NCI-H2227 (cell line): ENCODE results near the gene SYT3.
"Not testable (repeated sequence)": the region's sequence is repeated elsewhere in the genome, so short reads cannot be mapped to it uniquely, and the experiment has no call there.

Experiments used
- DNase-seq: peaks from one replicate; lab custom pipeline; 2025; ENCODE audit not compliant: unreplicated experiment; lab: John Stamatoyannopoulos, UW

The SYT3 gene

DNA sequence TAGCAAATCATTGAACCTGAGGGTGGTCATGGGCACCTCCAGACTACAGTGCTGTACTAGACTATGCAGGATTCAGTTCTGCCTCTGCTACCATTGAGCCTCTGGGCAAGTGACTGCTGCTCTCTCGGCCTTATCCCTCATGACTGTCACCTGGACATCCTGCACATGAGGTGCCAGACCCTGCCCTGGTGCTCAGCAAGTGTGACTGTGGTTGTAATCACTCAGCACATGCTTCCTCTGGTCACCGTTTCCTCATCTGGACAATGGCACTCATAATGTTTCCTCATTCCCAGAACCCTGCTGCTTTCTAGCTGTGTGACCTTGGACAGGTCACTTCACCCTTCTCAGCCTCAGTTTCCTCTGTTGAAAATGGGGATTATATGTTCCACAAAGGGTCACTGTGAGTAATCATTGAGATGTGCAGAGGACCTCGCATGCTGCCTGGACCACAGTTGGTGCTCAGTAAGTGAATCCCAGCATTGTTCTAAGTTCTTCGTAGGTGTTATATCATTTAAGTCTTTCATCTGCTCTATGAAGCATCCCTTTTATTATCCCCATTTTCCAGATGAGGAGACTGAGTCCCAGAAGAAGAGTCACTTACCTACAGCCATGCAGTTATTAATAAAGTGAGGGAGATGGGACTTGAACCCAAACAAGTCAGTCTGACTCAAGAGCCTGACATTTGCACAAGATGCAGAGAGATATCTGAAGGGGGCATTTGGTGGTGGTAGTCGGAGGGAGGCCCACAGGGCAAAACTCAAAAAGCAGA, 3.2 kb downstream of the SYT3 start:
- DNase-seq = no peak

DNA sequence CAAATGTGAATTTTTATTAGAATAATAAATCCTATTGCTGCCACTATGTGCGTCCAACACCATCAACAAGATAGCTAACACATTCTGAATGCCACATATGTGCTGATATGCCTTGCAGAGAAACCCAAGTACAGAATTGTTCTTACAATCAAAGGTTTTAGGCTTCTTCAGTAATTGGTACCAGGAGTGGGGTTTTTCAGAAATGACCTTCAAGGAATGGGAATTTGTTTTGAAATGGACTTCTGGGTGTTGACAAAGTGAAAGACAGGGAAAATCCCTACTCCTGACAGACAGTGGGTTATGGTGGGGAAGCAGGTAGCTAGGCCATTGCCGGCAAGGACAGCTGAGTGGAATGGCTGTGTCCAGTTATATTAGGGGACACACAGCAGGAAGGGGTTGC, 5.7 kb downstream of the SYT3 start:
- DNase-seq = no peak

DNA sequence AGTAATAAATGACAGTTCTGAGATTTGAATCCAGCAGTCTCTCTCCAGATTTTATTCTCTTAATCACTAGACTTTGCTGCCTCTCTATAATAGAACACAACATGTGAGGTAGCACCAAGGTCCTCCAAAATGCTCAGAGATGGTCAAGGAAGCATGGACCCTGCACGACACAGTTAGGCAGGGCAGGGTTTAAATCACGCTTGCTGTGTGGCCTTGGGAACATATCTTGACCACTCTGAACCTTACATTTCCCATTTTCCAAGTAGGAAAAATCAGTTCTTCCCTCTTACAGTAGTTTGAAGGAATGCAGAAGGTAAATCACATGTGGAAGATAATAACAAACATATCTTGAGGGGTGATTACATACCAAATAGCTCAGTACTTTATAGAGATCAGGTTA, 6.3 kb downstream of the SYT3 start:
- DNase-seq = no peak

- DNase-seq = no peak
Observed at GRCh38 chr19:50632151-50632835, 7.4 kb downstream of the SYT3 start.

GRCh38 chr19:50629801-50630200, 9.9 kb downstream of the SYT3 start:
- no peak for DNase-seq

DNA sequence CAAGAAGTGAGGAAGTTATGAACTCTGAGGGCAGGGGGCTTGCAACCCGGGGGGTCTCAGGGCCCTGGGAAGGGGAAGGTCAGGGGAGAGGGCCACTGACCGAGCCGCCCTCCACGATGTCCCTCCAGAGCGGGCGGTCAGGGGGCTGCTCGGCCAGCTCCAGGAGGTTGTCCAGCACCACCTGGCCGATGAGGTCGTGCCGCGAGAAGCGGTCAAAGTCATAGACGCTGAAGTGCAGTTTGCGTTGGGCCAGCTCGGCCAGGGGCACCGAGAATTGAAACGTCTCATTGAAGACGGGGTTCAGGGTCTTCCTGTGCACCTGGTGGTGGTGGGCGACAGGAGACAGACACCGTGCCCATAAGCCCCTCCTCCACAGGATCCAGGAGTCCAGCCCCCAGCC, 10.5 kb downstream of the SYT3 start:
- DNase-seq = no peak

DNA sequence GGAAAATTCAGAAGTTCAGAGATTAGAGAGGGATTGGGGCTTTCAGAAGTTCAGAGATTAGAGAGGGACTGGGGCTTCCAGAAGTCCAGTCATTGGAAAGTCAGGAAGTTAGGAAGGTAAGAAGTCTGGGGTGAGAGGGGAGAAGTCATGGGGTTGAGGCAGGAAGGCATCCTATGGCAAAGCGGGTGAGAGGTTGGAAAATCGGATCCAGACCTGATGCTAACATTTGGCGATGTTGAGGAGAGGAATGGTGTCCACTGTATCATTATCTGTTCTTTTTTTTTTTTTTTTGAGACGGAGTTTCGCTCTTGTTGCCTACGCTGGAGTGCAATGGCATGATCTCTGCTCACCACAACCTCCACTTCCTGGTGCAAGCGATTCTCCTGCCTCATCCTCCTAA, 11.1 kb downstream of the SYT3 start:
- DNase-seq = no peak

DNA sequence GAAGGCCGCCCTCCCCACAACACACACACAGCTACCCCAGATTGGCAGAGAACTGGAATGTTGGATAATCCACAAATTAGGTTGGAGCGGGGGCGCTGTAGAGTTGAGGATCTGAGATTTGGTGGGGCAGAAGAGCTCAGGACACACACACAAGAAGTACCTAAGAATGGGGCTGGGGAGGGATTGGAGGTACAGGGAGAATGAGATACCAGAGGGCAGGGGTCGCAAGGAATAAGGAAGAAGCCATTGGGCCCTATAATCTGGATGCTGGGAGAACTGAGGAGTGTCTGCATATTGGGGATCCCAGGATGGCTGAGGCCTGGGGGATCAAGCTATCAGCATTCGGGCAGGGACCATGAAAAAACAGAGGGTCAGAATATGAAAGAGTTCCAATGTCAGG, 11.5 kb downstream of the SYT3 start:
- no peak for DNase-seq

- no peak for DNase-seq
Observed at GRCh38 chr19:50626795-50627194, 12.9 kb downstream of the SYT3 start.

GRCh38 chr19:50626011-50626410, 13.7 kb downstream of the SYT3 start:
- DNase-seq = no peak

- DNase-seq = no peak
Observed at GRCh38 chr19:50624949-50625600, 14.6 kb downstream of the SYT3 start.

DNA sequence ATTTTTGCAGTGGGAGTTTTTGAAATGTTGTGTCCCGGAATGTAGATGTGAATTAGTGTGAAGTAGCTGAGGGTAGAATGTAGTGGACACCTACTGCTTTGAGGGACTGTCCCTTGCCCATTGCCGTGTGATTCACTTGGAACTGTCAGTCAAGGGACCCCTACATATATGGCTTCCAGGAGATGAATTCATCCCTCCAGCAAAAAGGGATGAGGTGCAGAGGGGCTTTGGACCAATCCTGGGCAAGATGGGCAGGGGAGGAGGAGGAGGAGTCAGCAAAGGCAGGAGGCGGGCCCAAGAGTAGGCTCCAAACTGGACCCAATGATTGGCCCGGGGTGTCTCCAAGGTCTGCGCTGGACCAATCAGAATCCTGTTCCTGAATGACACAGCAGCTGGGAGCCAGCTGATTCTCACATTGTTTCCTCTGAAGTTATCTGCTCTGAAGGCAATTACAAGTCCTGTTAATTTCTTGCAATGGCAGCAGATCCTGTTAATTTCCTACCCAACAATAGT, 19.2 kb downstream of the SYT3 start:
- DNase-seq = not testable (repeated sequence)

DNA sequence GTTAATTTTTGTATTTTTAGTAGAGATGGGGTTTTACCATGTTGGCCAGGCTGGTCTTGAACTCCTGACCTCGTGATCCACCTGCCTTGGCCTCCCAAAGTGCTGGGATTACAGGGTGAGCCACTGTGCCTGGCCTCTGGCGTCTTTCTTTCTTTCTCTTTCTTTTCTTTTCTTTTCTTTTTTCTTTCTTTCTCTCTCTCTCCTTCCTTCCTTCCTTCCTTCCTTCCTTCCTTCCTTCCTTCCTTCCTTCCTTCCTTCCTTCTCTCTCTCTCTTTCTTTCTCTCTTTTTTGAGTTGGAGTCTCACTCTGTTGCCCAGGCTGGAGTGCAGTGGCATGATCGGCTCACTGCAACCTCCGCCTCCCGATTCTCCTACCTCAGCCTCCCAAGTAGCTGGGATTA, 20.5 kb downstream of the SYT3 start:
- not testable (repeated sequence) for DNase-seq

DNA sequence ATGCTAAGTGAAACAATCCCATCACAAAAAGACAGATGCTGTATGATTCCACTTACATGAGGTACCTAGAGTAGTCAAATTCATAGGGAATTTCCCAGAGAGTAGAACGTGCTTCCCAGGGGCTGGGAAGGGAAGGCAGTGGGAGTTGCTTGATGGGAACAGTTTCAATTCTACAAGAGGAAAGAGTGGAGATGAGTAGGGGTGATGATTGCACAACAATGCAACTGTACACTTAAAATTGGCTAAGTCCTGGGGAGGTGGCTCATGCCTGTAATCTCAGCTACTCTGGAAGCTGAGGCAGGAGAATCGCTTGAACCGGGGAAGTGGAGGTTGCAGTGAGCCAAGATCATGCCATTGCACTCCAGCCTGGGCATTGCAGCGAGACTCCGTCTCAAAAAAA, 21.3 kb downstream of the SYT3 start:
- not testable (repeated sequence) for DNase-seq

DNA sequence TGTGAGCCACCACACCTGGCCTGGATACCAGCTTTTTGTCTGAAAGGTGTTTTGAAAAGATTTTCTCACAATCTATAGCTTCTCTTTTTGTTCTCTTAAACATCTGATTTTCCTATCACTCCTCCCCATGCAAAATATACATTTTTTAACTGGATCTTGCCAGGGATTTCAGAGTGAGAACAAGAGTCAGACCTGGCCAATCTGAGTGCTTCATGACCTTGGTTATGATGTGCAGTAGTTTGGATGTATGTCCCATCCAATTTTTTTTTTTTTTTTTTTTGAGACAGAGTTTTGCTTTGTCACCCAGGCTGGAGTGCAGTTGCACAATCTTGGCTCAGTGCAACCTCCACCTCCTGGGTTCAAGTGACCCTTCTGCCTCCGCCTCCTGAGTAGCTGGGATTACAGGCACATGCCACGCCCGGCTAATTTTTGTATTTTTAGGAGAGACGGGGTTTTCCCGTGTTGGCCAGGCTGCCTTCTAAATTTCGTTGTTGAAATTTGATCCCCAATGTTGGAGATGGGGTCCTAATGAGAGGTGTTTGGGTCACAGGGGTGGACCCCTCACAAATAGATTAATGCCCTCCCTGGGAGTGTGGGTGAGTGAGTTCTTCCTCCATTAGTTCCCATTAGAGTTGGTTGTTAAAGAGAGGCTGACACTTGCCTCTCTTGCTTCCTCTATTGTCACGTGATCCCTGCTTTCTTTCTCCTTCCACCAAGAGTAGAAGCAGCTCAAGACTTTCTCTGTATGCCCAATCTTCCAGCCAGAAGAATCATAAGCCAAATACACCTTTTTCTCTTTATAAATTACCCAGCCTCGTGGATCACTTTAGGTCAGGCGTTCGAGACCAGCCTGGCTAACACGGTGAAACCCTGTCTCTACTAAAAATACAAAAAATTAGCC, 26.9 kb downstream of the SYT3 start:
- not testable (repeated sequence) for DNase-seq

- DNase-seq = peak; percentile 97
Observed at GRCh38 chr19:50607874-50608785, 31.6 kb downstream of the SYT3 start.

DNA sequence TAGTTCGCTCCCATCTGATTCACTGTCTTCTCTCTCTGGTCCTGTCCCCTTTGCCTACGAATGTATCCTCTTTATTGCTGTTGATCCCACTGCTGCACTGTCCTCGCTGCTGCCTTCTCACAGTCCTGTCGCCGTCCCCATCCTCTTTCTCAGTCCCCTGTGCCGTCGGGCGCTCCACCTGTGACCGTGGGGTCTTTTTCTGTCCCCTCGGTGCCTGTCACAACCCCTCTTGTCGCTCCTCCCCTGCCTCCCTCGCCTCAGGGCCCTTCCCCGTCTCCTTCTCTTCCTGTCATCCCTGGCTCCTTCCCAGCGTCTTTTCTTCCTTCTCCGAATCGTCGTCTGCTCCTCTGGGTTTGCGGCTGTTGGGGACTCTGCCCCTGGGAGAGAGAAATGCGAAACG, 32.3 kb downstream of the SYT3 start:
- DNase-seq = no peak

DNA sequence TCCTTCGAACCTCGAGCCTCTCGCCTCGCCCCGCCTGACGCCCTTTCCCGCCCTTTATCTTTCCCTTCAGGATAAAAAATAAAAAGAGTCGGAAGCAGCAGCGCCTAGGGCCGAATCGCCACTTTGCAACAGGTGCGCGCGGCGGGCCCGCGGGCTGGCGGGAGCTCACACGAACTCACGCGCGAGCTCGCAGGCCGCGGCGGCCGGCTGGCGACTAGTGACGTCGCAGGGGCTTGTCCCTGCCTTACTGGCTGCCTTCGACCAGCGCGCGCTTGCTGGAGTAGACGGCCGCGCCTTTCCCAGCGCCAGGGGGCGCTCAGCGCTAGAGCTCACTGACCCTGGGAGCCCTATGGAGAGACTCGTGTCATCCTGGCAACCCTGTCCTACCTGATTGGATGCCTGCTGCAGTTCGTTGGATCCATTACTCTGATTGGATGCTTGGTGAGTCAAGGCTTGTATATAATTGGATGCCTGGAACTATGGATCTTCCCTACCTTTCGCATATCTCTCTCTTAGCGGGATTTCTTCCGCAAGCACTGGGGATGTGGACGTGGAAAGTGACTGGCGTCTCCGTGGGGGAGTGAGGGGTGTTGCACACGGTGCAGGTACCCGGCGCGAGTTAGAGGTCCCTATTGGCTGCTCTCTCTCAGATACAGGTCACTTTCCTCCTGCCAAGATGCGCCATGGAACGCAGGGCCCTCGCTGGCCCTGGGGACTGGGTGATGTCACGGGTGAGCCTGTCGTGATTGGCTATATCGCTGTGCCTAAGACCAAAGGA, 33.4 kb downstream of the SYT3 start:
- peak; percentile 59 for DNase-seq
